Fibroblast of lung (primary cell): ENCODE results near the gene FGF22. TPM values are rescaled to one million over a fixed set of nuclear protein-coding genes. Genes with fewer than 3 reads are reported as not detected.

ENCODE experiments used
- DNase-seq, 2 donors: peaks; one replicate each; pipeline versions ENCODE4 v3.0.0 to v3.0.0-alpha.2; 2010; ENCODE audit warnings: low read depth in 2 of 2
- H2AFZ ChIP-seq: 2 replicates; pipeline ENCODE4 v1.5.1; 2012; ENCODE audit warnings: low read length, control low read depth, inconsistent platforms
- H3K27ac ChIP-seq: 2 replicates; pipeline ENCODE4 v1.5.1; 2011; ENCODE audit warnings: low read length, control low read depth; ENCODE audit not compliant: insufficient read depth
- H3K27me3 ChIP-seq: 2 replicates; pipeline ENCODE4 v1.5.1; 2011; ENCODE audit warnings: mild to moderate bottlenecking, low read length; ENCODE audit not compliant: control insufficient read depth, insufficient read depth
- H3K36me3 ChIP-seq: 2 replicates; pipeline ENCODE4 v1.5.1; 2011; ENCODE audit warnings: low read length; ENCODE audit not compliant: control insufficient read depth, insufficient read depth
- H3K4me1 ChIP-seq: 2 replicates; pipeline ENCODE4 v1.5.1; 2011; ENCODE audit warnings: low read length; ENCODE audit not compliant: control insufficient read depth, insufficient read depth; ENCODE audit errors: extremely low read depth
- H3K4me2 ChIP-seq: 2 replicates; pipeline ENCODE4 v1.5.1; 2011; ENCODE audit warnings: low read length, control low read depth; ENCODE audit not compliant: insufficient read depth; ENCODE audit errors: extremely low read depth
- H3K4me3 ChIP-seq, 4 experiments: fragments of 200-600 bp in 1 of 4; sonication (generic) in 1 of 4; replicated peaks in 1 of 4; 2 replicates each; pipeline ENCODE4 v1.5.1; 2011 to 2016; ENCODE audit warnings: low read length in 4 of 4, low read depth in 3 of 4, mild to moderate bottlenecking in 3 of 4, control low read depth in 2 of 4, inconsistent platforms in 1 of 4, mixed read lengths in 1 of 4; ENCODE audit not compliant: insufficient read depth in 1 of 4; ENCODE audit errors: control extremely low read depth in 1 of 4
- H3K79me2 ChIP-seq: 2 replicates; pipeline ENCODE4 v1.5.1; 2012; ENCODE audit warnings: mild to moderate bottlenecking, low read length, inconsistent platforms; ENCODE audit not compliant: control insufficient read depth, insufficient read depth
- H3K9ac ChIP-seq: 2 replicates; pipeline ENCODE4 v1.5.1; 2011; ENCODE audit warnings: mild to moderate bottlenecking, low read length, control low read depth; ENCODE audit not compliant: insufficient read depth
- H3K9me3 ChIP-seq: 2 replicates; pipeline ENCODE4 v1.5.1; 2012; ENCODE audit warnings: low read depth, low read length; ENCODE audit not compliant: control insufficient read depth, insufficient read depth
- H4K20me1 ChIP-seq: 2 replicates; pipeline ENCODE4 v1.5.1; 2011; ENCODE audit warnings: low read length; ENCODE audit not compliant: control insufficient read depth, insufficient read depth; ENCODE audit errors: extremely low read depth
- CTCF ChIP-seq, 2 donors: IDR thresholded peaks in 1 of 2; conservative IDR thresholded peaks in 1 of 2; 1 replicate in 1 of 2; 2 replicates in 1 of 2; pipeline ENCODE4 v1.5.1; 2011 to 2012; ENCODE audit warnings: low read length in 2 of 2, control low read depth in 1 of 2, inconsistent platforms in 1 of 2, low read depth in 1 of 2, mild to moderate bottlenecking in 1 of 2
- EZH2 ChIP-seq: IDR thresholded peaks from 2 replicates; pipeline ENCODE4 v1.5.1; 2012; ENCODE audit warnings: low read length, control low read depth, mild to moderate bottlenecking; ENCODE audit errors: missing control alignments
- polyA plus RNA-seq, 2 donors: library from polyadenylated mRNA; depleted of rRNA in 1 of 2; stranded (reverse) in 1 of 2; unstranded in 1 of 2; fragments of >200 nt; gene quantifications; 2 replicates each; pipeline ENCODE4 v1.2.1, GENCODE V29; 2011 to 2012; ENCODE audit warnings: missing spikeins in 1 of 2
- total RNA-seq: library from RNA; depleted of rRNA; stranded (reverse); fragments of >200 nt; gene quantifications from 2 replicates; pipeline ENCODE4 v1.2.1, GENCODE V29; 2014

The FGF22 gene
- total and polyA plus RNA-seq, 2 donors (not counting 1 experiment from before 2014, with no cell fraction given): under 0.01 TPM; not detected in 1

- Histone ChIP-seq H3K36me3 (peaks cover 13% of the 10 kb centered on the region), H3K79me2 (peaks cover 97% of the 10 kb centered on the region), H4K20me1 (peaks cover 3% of the 10 kb centered on the region)
Observed at GRCh38 chr19:656751-657559, 17.3 kb downstream of the FGF22 start.

GRCh38 chr19:657611-658010 lies 17.9 kb downstream of the FGF22 start:
- Histone ChIP-seq H2AFZ (no peak overlapping the region), H3K4me3 (no peak overlapping the region), H3K9ac (no peak overlapping the region), H3K27me3 (no peaks in the 10 kb centered on the region), H3K27ac (no peak overlapping the region), H3K4me2 (no peak overlapping the region), H3K79me2 (peaks cover 98% of the 10 kb centered on the region), H3K9me3 (no peaks in the 10 kb centered on the region), H3K4me1 (peaks cover 4% of the 10 kb centered on the region), H3K36me3 (peaks cover 13% of the 10 kb centered on the region), H4K20me1 (peaks cover 3% of the 10 kb centered on the region)
- TF ChIP-seq CTCF (conservative IDR thresholded peaks at IDR 0.05 in 1 of 2, IDR thresholded peaks at IDR 0.05 in 1 of 2; ENCODE audit: low read depth in 1 of 2, low read length in 2 of 2) (no peak), EZH2 (no peak)
- no peak for DNase-seq

More at GRCh38 chr19:656751-657559, 17.3 kb downstream of the FGF22 start:
- Histone ChIP-seq H3K4me3 (no peak overlapping the region), H3K4me1 (peaks cover 4% of the 10 kb centered on the region), H3K27ac (no peak overlapping the region), H3K4me2 (no peak overlapping the region), H3K9me3 (no peaks in the 10 kb centered on the region), H2AFZ (no peak overlapping the region), H3K9ac (no peak overlapping the region), H3K27me3 (no peaks in the 10 kb centered on the region)
- TF ChIP-seq CTCF (conservative IDR thresholded peaks at IDR 0.05 in 1 of 2, IDR thresholded peaks at IDR 0.05 in 1 of 2; ENCODE audit: low read depth in 1 of 2, low read length in 2 of 2): no peak
- no peak for TF ChIP-seq EZH2
- DNase-seq: no peak

GRCh38 chr19:658059-658839 lies 18.6 kb downstream of the FGF22 start:
- H4K20me1 ChIP-seq: peaks cover 3% of the 10 kb centered on the region
- no peaks in the 10 kb centered on the region for H3K27me3 ChIP-seq
- TF ChIP-seq EZH2: no peak
- TF ChIP-seq CTCF (conservative IDR thresholded peaks at IDR 0.05 in 1 of 2, IDR thresholded peaks at IDR 0.05 in 1 of 2; ENCODE audit: low read depth in 1 of 2, low read length in 2 of 2): no peak
- H2AFZ ChIP-seq: no peak overlapping the region
- no peak overlapping the region for H3K4me3 ChIP-seq
- peak overlapping the region; percentile 1 for H3K9ac ChIP-seq
- H3K36me3 ChIP-seq: peaks cover 13% of the 10 kb centered on the region
- H3K79me2 ChIP-seq: peaks cover 94% of the 10 kb centered on the region
- DNase-seq: no peak
- no peak overlapping the region for H3K4me2 ChIP-seq
- no peaks in the 10 kb centered on the region for H3K9me3 ChIP-seq
- peaks cover 4% of the 10 kb centered on the region for H3K4me1 ChIP-seq
- no peak overlapping the region for H3K27ac ChIP-seq
